ENCODE measurements around the gene NANOS1.

The NANOS1 gene

DNA sequence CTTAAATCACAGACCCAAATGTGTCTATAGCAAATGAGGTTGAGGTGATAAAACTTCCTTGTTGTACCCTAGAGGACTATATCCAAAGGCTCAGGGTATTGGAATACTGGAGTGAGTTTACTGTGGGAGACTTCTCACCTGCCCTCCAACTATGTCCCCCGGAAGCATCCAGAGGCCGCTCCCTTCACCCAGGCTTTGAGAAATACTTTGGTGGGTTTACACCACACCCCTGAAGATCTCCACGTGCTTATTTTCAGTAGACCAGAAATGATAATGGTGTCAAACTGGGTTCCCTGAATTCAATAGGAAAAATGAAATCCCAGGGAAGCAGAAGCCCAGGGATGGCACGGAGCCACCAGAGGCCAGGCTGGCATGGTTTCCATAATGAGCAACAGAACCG lies 31.3 kb upstream of the NANOS1 start:
- Histone ChIP-seq H3K4me2 (ENCODE audit: low read length) (no peak overlapping the region), H3K27ac (no peak overlapping the region), H3K36me3 (ENCODE audit: control insufficient read depth, insufficient read depth, low read length) (no peaks in the 10 kb centered on the region), H3K9ac (no peak overlapping the region), H3K4me3 (ENCODE audit: low read depth, low read length) (no peak overlapping the region), H3K9me3 (ENCODE audit: control insufficient read depth, low read length) (no peaks in the 10 kb centered on the region), H3K4me1 (no peaks in the 10 kb centered on the region), H2AFZ (no peak overlapping the region), H3K79me2 (no peaks in the 10 kb centered on the region), H3K27me3 (ENCODE audit: control insufficient read depth, insufficient read depth, low read length) (no peaks in the 10 kb centered on the region)
- TF ChIP-seq, protein P1, sequence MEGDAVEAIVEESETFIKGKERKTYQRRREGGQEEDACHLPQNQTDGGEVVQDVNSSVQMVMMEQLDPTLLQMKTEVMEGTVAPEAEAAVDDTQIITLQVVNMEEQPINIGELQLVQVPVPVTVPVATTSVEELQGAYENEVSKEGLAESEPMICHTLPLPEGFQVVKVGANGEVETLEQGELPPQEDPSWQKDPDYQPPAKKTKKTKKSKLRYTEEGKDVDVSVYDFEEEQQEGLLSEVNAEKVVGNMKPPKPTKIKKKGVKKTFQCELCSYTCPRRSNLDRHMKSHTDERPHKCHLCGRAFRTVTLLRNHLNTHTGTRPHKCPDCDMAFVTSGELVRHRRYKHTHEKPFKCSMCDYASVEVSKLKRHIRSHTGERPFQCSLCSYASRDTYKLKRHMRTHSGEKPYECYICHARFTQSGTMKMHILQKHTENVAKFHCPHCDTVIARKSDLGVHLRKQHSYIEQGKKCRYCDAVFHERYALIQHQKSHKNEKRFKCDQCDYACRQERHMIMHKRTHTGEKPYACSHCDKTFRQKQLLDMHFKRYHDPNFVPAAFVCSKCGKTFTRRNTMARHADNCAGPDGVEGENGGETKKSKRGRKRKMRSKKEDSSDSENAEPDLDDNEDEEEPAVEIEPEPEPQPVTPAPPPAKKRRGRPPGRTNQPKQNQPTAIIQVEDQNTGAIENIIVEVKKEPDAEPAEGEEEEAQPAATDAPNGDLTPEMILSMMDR (IDR thresholded peaks at IDR 0.05): no peak

DNA sequence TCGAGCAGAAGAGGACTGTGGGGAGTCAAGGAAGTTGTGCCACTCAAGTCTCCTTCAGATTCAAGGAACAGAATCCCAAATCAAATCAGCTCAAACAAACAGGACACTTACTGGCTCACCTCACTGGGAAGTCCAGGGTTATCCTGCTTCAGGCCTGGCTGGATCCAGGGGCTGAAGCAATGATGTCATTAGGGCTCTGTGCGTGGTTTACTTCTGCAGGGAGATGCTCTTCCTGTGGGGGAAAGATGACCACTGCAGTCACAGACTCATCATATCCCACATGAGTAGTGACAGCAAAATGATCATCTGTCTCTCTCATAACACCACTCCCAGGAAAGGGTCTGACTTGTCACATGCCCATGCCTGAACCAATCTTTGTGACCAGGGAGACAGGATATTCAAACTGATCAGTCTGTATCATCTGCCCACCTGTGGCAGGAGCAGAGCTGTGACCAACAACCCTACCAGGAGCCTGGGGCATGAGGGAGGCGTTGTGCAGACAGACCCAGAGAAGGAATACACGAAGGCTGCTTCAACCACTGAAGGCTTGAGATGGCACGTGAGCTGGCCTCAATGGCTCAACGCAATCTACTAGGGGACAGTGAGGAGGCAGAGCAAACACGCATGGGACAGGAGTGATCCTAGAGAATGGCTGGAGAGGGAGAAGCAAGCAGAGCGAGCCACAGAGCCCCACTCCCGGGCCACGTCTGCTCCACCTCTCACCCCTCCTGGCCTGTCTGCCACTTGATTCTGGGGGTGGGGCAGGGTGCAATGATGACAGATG lies 27.6 kb upstream of the NANOS1 start:
- Histone ChIP-seq H3K27ac (no peak overlapping the region), H3K9me3 (ENCODE audit: control insufficient read depth, low read length) (no peaks in the 10 kb centered on the region), H3K27me3 (ENCODE audit: control insufficient read depth, insufficient read depth, low read length) (no peaks in the 10 kb centered on the region), H3K79me2 (no peaks in the 10 kb centered on the region), H3K4me3 (ENCODE audit: low read depth, low read length) (no peak overlapping the region), H3K4me1 (peaks cover 12% of the 10 kb centered on the region), H3K4me2 (ENCODE audit: low read length) (no peak overlapping the region), H3K36me3 (ENCODE audit: control insufficient read depth, insufficient read depth, low read length) (no peaks in the 10 kb centered on the region), H2AFZ (no peak overlapping the region), H3K9ac (no peak overlapping the region)
- TF ChIP-seq, protein P1 (IDR thresholded peaks at IDR 0.05): no peak

DNA sequence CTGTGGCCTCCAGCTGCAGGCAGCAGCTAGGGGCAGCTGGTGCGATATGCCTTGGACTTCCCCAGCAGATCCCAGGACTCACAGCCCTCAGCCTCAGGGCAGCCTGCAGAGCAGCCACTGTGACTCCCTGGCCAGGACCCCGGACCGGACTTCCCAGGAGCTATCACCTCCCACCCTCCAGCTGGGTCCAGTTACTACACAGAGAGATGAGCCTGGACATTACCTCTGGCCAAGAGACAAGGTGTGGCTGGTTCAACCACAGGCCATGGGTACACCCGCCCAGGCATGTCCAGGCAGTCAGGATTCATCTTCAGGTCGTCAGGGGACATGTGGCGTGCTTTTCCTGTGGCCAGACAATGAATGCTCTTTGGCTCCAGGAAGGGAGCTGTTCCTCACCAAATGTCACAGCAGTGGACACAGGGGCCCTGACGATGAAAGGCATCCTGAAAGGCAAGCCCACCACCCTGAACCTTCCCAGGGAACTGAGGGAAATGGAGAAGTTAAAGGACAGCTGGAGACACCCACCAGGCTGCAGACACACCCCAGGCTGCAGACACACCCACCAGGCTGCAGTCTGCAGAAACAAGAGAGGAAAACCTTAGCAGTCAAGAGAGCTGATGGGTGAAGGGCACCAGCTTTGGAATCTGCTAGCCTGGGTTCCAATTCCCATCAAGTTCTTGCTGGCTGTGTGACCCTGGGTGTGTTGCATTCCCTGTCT lies 25.8 kb upstream of the NANOS1 start:
- no peaks in the 10 kb centered on the region for H3K79me2 ChIP-seq
- peaks cover 16% of the 10 kb centered on the region for H3K4me1 ChIP-seq
- H3K9ac ChIP-seq: no peak overlapping the region
- TF ChIP-seq, protein P1 (IDR thresholded peaks at IDR 0.05): no peak
- H3K36me3 ChIP-seq (ENCODE audit: control insufficient read depth, insufficient read depth, low read length): no peaks in the 10 kb centered on the region
- no peak overlapping the region for H2AFZ ChIP-seq
- no peak overlapping the region for H3K4me2 ChIP-seq (ENCODE audit: low read length)
- H3K27me3 ChIP-seq (ENCODE audit: control insufficient read depth, insufficient read depth, low read length): no peaks in the 10 kb centered on the region
- no peak overlapping the region for H3K4me3 ChIP-seq (ENCODE audit: low read depth, low read length)
- no peaks in the 10 kb centered on the region for H3K9me3 ChIP-seq (ENCODE audit: control insufficient read depth, low read length)
- no peak overlapping the region for H3K27ac ChIP-seq

DNA sequence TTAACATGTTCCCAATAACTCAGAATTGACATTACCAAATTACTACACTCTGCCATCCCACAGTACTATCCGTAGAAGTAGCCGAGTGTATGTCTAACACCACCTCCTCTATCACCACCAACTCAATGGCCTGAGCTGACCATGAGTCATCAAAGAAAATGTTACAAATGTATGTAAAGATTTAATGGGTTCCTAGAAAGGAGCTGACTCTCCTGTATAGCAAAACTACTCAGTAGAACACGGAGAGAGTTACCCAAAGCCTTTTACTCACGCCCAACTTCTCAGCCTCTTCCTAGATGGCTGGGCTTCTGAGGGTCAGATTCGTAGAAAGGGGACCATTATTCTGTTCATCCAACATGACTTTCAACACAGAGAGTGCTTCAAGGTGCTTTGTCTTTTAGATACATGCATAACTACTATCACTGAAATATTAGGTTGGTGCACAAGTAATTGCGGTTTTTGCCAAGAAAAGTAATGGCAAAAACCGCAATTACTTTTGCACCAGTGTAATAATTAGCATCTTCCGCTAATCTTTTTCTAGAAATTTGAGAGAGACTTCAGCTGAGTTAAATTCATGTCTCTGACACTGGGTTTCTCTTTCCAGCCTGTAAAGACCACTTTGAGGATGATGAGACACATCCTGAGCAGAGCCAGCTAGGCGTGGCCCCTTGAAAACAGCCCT lies 24.0 kb upstream of the NANOS1 start:
- Histone ChIP-seq H3K9ac (no peak overlapping the region), H3K79me2 (no peaks in the 10 kb centered on the region), H3K27ac (no peak overlapping the region), H3K9me3 (ENCODE audit: control insufficient read depth, low read length) (no peaks in the 10 kb centered on the region), H2AFZ (no peak overlapping the region), H3K27me3 (ENCODE audit: control insufficient read depth, insufficient read depth, low read length) (no peaks in the 10 kb centered on the region), H3K4me3 (ENCODE audit: low read depth, low read length) (no peak overlapping the region), H3K36me3 (ENCODE audit: control insufficient read depth, insufficient read depth, low read length) (no peaks in the 10 kb centered on the region), H3K4me1 (peaks cover 16% of the 10 kb centered on the region), H3K4me2 (ENCODE audit: low read length) (no peak overlapping the region)
- TF ChIP-seq, protein P1 (IDR thresholded peaks at IDR 0.05): no peak

Measured in parathyroid adenoma (tissue), 2 donors.